Measurements from ENCODE around the gene KRTAP17-1.

KRTAP17-1 gene

DNA sequence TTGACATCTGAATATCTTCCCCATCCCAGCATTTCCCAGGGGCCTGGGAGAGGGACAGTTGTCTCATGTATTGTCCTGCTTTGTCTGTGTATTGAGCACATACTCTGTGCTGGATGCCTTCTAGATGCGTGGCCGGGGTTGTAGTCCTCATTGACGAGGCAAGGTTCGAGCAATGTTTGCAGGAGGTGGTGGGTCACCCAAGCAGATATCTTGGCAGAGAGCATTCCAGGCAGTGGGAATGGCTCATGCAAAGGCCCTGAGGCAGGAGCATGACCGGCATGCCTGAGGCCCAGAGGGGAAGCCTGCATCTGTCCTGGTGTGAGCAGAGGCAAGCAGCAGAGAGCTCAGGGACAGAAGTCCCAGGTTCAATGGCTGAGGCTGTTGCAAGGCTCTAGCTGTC, 17.6 kb upstream of the KRTAP17-1 start:
- no peak for DNase-seq (ENCODE audit: low read depth in 2 of 2)

DNA sequence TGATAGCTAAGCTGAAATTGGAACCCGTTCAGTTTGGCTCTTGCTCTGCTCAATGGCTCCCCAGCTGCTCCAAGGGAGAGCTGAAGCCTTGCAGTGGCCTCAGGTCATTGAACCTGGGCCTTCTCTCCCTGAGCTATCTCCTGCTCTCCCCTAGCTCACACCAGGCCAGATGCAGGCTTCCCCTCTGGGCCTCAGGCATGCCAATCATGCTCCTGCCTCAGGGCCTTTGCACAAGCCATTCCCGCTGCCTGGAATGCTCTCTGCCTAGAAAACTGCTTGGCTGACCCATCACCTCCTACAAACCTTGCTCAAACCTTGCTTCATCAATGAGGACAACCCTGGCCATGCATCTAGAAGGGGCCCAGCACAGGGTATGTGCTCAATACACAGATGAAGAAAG, 16.7 kb upstream of the KRTAP17-1 start:
- no peak for DNase-seq (ENCODE audit: low read depth in 2 of 2)

DNA sequence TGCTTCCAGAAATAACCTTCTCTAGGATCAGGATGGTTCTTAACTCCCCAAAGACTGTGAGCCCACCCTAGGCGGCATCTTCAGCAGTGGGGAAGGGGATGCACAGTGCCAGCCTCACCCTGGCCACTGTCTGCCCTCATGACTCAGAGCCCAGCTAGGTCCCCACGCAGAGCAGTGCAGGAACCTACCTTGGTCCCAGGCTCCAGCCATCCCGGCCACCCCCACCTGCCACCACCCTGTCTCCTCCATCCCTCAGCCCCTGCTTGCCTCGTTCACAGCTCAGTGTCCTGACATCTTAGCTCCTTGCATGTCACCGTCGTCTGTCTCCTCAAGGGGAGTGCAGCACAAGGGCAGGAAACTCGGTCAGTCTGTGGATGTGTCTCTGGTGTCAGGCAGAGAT, 16.1 kb upstream of the KRTAP17-1 start:
- DNase-seq (ENCODE audit: low read depth in 2 of 2), result no peak

DNA sequence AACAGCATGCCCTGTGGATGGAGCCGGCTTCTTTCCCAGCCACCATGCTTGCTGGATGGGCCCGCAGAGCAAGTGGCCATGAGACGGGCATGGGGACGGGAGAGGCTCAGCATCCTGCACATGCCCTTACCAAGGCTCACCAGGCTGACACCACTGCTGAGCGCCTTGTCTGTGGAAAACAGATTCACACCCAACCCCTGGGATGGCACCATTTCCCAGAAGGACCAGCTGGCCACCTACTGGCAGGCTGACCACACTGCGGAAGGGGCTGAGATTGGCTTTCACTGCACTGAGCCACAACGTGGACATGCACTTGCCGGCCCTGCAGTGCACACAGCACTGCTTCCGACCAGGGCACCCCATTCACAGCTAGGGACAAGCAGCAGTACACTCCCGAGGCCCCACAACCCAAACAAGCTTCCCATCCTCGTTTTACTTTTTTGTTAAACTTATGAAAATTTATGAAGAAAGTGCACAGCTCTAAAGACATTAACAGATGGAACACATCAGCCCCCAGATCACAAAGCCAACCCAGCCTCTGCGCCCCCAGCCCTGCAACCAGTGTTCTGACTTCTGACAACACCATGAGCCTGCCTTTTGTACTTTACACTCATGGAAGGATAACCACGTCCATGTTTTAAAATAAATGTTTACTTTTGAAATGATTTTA, 13.9 kb upstream of the KRTAP17-1 start:
- no peak for DNase-seq (ENCODE audit: low read depth in 2 of 2)

DNA sequence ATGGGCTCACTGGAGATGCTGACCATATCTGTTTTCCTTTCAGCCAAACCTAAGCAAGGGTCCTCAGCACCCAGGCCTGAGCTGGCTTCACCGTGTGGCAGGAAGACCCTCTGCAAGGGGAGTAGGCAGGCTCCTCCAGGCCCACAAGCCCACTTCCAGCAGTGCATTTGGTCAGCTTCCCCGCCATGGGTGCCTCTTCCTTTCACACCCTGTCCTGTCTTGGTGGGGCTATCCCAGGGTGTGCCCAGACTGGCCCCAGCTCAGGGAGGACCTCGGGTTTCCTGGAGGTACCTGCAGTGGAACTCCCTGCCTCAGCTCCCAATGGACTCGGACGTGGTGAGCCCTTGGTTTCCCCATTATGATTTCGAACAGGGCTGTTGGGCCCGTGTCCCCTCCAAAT, 12.7 kb upstream of the KRTAP17-1 start:
- no peak for DNase-seq (ENCODE audit: low read depth in 2 of 2)

DNA sequence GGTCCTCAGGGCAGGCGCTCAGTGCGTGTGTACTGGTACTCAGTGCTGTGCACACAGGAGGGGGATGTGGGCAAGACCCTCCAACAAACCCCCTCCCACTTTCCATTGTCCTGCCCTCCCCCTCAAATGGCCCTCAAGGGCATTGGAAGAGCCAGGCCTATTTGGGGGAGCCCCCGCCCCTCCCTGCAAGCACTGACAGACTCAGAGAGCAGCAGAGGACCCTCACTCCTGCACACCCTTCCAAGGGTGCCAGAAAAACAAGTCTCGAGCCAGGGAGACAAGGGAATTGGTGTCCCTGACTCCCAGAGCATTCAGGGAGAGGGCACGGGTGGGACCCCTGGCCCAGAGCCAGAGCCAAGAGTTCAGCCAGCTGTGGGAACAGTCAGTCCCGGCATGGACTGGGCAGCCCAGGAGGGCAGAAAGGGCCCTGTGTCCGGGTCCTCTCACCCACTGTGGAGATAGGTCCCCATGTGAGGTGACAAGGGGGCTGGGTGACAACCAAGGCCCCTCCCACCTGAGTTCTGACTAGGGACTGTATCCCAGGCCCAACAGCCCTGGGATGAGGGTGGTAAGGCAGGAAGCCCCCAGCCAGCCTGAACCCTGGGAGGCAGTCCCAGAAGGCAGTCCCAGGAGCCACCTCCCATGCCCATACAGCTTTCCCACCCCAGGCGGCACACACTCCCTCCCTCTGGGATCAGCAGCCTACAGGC, 12.1 kb upstream of the KRTAP17-1 start:
- DNase-seq (ENCODE audit: low read depth in 2 of 2), result no peak

DNA sequence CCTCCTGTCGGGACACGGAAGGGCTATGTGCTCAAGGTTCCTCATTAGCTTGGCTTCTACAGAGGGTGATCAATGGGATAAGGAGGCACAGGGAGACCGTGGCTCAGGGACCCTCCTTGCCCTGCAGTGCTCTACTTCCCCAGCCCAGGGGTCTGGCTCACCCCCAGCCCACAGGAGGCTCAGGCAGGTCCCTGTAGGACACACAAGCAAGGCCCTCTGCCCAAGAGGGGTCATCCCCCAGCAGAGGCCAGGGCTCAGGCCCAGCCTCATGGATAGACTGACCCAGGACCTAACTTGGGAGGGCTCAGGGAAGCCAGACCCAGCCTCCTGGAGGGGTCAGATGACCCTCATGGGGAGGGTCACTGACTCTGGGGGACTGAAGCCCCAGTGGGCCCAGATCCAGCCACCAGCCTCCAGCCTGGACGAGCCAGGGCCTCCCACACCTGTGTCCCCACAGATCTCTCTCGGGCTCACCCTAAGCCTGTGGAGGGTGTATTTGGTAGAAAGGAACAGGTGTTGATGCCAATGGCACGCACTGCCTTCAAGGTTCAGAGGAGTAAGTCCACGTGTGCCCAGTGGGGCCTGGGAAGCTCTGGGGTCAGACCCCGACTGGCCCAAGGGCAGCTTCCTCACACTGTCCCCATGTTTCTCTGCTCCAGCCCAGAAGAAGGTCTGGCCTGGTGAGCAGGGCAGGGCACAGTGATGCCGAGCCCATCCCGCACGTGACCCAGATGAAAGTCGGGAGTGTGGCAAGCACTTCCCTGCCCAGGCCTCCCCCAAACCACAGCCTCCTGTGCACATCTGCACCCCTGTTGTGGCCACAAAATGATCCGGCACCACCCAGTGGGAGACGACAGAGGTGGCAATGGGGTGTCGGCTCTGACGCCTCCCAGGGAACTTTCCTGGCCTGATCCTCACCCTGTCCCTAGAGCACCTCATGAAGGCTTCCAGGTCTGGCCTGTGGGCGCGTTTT, 10.9 kb upstream of the KRTAP17-1 start:
- no peak for DNase-seq (ENCODE audit: low read depth in 2 of 2)

DNA sequence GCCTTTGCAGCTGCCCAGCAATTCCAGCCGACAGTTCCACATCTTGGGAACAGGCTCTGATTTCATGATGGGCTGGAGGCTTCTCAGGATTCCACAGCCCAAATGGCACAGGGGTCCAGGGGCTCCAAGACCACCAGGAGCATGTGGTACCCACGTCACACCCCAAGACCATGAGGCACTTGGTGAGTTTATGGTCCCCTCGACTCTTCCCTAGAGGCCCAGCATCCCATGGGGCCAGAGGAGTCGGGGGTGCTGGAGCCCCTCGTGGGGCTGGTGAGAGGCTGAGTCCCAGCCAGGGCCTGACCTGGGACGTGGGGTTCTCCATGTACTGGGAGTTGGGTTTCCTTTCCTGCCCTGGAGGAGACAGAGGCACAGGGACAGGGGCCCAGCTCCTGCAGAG, 10.1 kb upstream of the KRTAP17-1 start:
- DNase-seq (ENCODE audit: low read depth in 2 of 2), result no peak

DNA sequence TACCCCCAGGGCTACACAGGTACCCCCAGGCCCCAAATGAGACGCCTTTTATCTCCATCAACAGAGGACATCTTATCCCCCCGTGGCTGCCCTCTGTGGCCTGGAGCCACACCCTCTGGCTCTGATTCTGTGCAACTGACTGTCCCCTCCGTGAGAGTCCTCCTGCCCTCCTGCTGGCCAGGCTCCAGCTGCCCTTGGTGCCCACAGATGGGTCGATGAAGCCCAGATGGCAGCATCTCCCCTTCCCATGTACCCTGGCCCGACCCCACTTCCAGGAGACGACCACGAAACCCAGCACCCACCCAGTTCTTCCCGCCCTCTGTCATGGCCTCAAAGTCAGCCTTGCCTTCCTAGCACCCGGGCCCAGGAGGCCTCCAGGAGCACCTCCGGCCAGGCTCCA, 9.6 kb upstream of the KRTAP17-1 start:
- DNase-seq (ENCODE audit: low read depth in 2 of 2), result no peak

DNA sequence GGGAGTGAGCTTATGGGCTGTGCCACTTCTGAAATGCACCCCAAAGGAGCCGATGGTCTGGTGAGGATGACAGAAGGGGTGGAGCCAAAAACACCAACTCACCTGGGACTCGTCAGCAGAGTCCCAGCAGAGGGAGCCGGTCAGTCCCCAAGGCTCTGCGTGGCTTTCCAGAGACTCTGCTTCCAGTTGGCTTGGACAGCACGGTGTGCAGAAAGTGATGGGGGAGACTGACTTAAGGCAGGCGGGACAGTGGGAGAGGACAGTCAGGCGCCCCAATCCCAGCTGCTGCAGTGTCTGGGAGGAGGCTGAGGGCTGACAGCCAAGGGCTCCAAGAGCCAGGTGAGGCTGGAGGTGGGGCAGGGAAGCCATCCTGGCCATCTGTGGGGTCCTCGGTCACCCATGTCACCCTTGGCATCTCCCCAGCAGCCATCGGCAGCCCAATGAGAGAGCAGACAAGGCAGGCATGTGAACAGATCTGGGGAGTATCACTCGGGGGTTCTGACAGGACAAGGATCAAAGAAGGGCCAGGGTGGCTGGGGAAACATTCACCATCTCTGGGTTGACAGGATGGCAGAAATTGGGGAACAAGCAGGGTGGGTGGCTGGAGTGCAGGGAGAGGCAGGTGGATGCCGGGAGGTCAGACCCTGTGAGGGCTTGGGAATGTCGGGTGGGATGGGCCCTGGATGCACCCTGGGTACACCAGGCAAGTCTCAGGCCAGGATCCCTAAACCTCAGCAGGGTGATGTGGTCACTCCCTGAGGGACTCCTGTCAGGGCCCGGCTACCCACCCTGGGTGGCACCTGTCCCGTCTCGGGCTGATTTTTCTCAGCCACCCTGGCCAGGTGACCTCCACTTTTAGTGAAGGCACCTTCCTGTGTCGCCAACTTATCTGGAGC, 8.9 kb upstream of the KRTAP17-1 start:
- DNase-seq (ENCODE audit: low read depth in 2 of 2), result no peak

DNA sequence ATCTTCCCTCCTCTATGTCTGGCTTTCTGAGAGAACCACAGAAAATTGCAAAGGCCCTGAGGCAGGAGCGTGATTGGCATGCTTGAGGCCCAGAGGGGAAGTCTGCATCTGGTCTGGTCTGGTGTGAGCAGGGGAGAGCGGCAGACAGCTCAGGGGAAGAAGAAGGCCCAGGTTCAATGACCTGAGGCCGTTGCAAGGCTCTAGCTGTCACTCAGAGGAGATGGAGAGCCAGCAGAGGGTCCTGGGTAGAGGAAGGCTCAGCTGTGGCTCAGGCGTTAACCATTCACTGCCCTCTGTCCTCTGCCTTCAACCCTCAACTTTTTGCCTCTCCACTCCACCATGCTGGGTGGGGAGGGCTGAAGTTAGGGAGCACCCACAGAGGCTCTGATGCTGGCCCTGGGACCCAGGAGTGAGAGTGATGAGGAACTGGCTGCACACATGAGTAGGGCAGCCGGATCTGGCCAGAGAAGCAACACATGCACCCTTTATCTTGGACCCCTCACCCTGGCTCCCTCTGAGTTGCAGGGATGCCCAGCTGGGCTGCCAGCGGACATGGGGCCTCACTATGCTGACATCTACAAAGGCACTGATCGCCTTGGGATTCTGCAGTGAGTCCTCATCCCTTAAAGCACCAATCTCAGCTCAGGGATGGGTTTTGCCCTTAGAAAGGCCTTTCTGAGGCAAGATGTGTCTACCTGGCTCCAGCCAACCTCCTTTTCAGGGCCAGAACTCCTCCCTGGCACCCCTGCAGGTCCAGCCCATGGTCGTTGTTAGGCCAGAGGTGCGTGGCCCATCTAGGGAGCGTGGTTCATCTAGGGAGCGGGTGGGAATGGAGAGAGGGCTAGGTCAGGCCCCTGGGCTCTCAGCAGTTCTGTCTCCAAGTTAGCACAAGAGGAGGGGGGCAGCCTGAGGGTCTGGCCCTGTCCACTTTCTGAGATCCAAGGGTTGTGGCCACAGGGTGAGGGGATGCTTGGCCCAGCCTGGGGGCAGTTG, 7.7 kb upstream of the KRTAP17-1 start:
- no peak for DNase-seq (ENCODE audit: low read depth in 2 of 2)

DNA sequence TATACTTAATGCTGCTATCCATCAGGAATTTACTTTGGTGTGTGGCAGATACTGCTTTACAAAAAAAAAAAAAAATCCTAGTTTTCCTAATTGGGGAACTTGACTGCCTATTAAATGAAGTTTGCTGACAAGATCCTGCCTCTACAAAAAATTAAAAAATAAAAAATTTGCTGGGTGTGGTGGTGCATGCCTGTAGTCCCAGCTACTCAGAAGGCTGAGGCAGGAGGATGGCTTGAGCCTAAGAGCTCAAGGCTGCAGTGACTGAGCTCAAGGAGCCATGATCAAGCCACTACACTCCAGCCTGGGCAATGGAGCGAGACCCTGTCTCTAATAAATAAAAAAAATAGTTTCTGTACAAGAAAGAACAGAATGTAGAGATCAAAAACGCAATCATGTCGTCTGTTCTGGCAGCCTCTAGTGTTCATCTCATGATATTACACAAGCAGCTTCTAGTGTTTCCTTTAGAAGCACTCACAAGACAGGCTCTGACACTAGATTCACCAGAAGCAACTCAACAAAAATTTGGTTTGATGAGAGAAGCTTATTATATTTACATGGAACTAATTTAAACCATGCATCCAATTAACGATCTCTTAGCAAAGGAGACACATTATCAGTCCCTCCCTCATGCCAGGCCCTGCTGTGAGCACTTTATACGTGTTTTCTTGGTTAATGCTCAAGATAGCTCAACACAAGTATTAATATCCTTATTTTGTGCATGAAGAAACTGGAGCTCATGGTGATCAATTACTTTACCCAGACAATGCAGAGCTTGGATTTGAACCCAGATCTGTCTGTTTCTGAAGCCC, 6.8 kb upstream of the KRTAP17-1 start:
- DNase-seq (ENCODE audit: low read depth in 2 of 2), result no peak

DNA sequence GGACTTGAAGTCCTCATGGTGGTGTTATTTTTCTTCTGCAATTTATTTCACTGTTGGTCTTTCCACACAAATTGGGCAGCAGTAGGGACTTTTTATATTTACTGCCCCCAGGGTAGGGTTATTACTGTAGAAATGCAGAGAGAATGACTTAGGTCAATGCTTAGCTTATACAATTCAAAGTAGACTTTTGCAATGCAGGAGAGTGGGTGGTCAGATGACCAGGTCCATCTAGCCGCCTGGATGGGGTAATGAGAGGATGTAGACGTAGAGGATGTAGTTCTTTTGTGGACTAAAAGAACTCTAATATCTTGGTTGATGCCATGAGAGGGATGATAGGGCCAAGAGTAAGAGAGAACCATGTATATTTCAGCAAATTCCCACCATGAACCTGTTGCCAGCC, 2.7 kb upstream of the KRTAP17-1 start:
- no peak for DNase-seq (ENCODE audit: low read depth in 2 of 2)

DNA sequence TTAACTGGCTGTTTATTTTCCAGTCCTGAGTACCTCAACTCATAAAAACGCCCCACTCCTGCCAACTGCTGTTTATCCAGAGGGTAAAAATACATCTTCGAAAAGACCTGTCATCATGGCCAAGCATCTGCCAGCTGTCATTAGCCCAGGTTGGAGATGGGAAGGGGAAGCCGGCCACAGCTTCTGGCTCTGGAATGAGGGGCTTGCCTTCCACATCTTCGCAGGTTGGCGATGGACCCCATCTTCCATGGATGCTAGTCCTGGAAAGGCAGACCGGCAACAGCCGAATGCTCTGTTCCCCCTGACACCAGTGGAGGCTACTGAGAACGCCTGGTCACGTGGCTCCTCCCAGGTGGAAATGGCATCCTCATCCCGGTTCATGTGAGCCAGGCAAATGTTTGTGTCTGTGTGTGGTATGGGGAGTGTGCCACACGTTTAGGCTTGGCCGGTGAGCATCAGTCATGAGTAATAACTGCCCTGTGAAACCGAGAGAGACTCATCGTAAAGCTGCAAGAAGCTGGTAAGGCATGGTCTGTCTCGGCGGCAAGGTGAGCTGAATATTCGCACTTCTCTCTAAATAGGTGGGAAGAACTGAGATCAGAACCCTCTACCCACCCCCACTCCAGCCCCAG, 420 bp upstream of the KRTAP17-1 start:
- DNase-seq (ENCODE audit: low read depth in 2 of 2), result no peak

DNA sequence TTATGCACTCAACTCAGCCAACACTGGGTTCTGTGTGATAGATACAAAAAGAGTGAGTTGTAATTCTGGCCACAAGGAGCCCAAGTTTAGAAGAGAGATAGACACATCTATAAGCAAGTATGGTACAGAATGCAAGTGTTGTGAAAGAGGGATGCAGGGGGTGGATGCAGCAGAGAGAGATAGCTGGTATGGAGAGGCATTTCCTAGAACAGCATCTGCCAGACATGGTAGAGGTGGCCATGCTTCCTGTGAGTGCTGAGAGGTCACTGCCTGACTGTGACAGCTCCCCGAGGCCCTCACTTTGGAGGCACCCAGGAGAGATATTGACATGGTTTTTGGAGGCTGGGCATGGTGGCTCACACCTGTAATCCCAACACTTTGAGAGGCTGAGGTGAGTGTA, 4.4 kb downstream of the KRTAP17-1 start:
- DNase-seq (ENCODE audit: low read depth in 2 of 2), result no peak

DNA sequence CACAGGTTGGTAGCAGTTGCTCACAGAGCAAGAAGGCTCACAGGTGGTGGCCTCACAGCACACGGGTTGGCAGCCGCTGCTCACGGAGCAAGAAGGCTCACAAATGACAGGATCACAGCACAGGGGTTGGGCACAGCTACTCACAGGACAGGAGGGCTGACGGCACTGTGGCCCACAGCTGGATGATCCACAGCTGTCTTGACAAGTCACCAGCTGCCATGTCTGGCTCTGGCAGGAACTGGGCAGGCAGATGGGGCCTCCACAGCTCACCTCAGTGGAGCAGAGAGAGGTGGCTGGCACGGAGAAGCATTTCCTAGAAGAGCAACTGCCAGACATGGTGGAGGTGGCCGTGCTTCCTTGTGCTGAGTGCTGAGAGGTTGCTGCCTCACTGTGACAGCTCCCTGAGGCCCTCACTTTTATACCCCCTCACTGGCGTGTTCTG, 6.6 kb downstream of the KRTAP17-1 start, which contains the start of gene KRTAP16-1:
TSS of gene KRTAP16-1 (minus strand) at position 392 of the 442 bp plus-strand sequence. CDS start at position 336, 56 bp downstream.
- no peak for DNase-seq (ENCODE audit: low read depth in 2 of 2)

DNA sequence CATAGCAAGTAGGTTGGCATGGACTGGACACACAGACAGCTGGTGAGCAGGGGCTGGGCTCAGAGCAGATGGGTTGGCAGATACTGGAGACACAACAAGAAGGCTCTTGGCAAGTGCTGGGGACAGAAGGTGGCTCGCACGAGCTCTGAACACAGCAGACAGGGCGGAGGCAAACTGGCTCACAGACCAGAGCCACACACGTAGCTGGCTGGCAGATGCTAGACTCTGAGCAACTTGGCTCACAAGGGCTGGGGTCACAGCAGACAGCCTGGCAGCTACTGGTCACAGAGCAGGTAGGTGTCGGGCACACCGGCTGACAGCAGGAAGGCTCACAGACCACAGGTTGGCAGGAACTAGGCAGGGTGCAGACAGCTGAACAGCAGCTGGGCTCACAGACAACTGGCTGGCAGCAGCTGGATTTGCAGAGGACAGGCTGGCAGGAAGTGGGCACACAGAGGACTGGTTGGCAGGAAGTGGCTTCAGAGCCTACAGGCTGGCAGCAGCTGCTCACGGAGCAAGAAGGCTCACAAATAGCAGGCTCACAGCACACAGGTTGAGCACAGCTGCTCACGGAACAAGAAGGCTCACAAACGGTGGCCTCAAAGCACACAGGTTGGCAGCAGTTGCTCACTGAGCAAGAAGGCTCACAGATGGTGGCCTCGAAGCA, 7.1 kb downstream of the KRTAP17-1 start:
- peak in 1 of 2 donors; percentile 19 for DNase-seq (ENCODE audit: low read depth in 2 of 2)

DNA sequence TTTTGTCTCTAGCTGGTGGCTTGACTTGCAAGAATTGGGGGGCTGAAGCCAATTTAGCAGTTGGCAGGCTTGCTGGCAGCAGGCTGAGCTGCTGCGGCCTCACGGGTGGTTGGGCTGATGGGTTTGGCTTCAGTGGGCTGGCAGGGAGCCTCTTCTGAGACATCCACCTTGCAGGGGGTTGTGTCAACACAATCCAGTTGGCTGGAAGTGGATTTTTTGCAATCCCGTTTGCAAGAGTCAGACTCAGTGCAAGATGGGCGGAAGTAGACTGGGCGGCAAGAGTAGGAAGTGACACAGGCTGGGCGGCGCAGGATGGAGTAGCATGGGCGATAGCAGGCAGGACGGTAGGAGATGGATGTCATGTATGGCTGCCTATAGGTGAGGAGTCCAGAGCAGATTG, 7.9 kb downstream of the KRTAP17-1 start:
- DNase-seq (ENCODE audit: low read depth in 2 of 2), result no peak
